ENCODE measurements around the gene METTL4. TPM values are rescaled to one million over a fixed set of nuclear protein-coding genes. Genes with fewer than 3 reads are reported as not detected.
A peak's percentile ranks its signal among the peaks of the same experiment; 100 is the strongest.

The METTL4 gene
- total RNA-seq, 2 experiments from 2014 or later, result 20.3 to 25.5 TPM

DNA sequence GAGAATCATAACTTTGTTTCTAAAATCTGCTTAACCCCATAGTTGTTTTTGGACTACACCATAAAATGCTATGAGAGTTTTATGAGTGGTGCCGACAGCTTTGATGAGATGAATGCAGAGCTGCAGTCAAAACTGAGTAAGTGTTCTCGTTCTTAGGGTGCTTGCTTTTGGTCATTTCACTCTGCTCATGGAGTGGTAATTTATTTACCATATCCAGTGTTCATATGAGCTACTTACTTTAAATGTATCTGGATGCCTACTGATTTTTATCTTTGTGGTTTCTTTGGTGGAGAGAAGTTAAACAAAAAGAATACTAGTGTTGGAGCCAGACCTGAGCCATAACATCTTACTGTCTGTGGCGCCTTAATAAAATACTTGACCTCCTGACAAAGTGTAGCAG is 16.5 kb upstream of the METTL4 start:
- Mint-ChIP-seq H3K27ac (peak overlapping the region; percentile 55), H3K27me3 (no peaks in the 10 kb centered on the region), H3K36me3 (ENCODE audit: low read depth) (peaks cover 72% of the 10 kb centered on the region), H3K4me3 (no peak overlapping the region), H3K4me1 (peaks cover 52% of the 10 kb centered on the region), H3K9me3 (no peaks in the 10 kb centered on the region)
- POLR2A ChIA-PET, result no interaction called here
- CTCF ChIA-PET, result interaction anchor here (1.1 to 4.3 kb wide), 4 partner anchors 13 to 68 kb away, joined by 3 to 19 read pairs (median 5); partner anchors contain the start of gene SMCHD1
- no peak for DNase-seq

DNA sequence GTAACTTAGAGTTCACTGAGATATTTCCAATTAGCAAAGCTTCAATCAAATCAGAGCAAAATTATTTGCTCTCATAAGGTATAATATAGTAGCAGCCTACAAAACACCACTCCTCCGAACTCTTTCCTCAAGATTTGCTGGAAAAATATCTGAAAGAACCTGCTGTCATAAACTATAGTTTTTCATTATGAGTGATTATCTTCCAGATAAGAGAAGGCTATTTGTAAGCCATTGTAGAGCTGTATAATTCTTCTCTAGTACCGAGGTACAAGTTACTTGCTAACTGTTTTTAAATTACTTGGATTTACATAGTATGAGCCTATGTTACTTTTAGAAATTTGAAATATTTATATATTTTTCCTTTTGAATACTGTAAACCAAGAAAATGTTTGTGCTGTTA is 2.1 kb upstream of the METTL4 start:
- Mint-ChIP-seq H3K27me3 (no peaks in the 10 kb centered on the region), H3K9me3 (no peaks in the 10 kb centered on the region), H3K4me3 (peak overlapping the region; percentile 96), H3K27ac (peak overlapping the region; percentile 99), H3K4me1 (peaks cover 67% of the 10 kb centered on the region), H3K36me3 (ENCODE audit: low read depth) (peaks cover 61% of the 10 kb centered on the region)
- DNase-seq, result no peak
- ChIA-PET CTCF (interaction anchor here (0.8 to 3.1 kb wide), 6 partner anchors 10 to 1762 kb away, joined by 3 to 19 read pairs (median 3); partner anchors contain the start of gene YES1), POLR2A (no interaction called here)

DNA sequence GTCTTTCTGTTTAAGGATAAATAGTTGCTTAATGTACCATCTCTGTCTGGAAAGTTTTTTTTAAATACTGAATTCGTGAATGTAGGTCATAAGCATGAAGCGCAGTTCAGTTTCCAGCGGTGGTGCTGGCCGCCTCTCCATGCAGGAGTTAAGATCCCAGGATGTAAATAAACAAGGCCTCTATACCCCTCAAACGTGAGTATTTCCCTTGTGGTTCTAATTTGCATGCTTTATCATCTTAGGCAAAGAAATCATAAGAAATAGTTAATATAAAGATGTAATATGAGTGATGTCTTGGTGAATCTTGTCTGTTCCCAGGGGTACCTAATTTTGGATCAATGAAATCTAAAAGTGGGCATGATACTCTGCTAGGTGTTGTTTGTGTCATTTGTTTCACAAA is 1.6 kb upstream of the METTL4 start:
- peaks cover 67% of the 10 kb centered on the region for H3K4me1 Mint-ChIP-seq
- ChIA-PET CTCF (interaction anchor here (0.8 to 1.8 kb wide), 4 partner anchors 9 to 1761 kb away, joined by 3 to 4 read pairs (median 3); partner anchors contain the start of gene YES1), POLR2A (no interaction called here)
- H3K36me3 Mint-ChIP-seq (ENCODE audit: low read depth), result peaks cover 58% of the 10 kb centered on the region
- H3K27ac Mint-ChIP-seq, result peak overlapping the region; percentile 99
- no peaks in the 10 kb centered on the region for H3K9me3 Mint-ChIP-seq
- H3K4me3 Mint-ChIP-seq, result peak overlapping the region; percentile 96
- no peaks in the 10 kb centered on the region for H3K27me3 Mint-ChIP-seq
- DNase-seq, result no peak

DNA sequence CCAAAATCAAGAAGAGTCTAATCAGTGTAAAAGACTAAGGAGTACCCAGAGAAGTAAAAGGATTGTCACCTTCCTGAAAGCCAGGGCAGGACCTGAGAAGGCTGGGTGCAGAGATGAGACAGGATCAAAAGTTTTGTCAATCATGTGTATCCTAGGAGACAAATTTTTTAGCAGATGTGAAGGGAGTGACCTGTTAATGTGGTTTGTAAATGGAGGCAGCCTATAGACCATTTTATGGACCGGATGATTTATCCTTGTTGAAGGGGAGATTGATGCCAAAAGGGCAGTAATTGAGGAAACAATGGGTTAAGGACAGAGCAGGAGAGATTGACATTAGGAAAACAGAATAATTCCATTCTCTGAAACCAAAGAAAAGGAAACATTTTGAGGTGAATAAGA is 865 bp upstream of the METTL4 start:
- Mint-ChIP-seq H3K36me3 (ENCODE audit: low read depth) (peaks cover 58% of the 10 kb centered on the region), H3K27me3 (no peaks in the 10 kb centered on the region), H3K27ac (peak overlapping the region; percentile 99), H3K4me1 (peaks cover 66% of the 10 kb centered on the region), H3K4me3 (peak overlapping the region; percentile 96), H3K9me3 (no peaks in the 10 kb centered on the region)
- ChIA-PET POLR2A (interaction anchor here (0.6 to 1.0 kb wide), 2 partner anchors 69 to 84 kb away, joined by 3 to 4 read pairs; partner anchors contain the start of gene SMCHD1), CTCF (interaction anchor here (1.8 kb wide), 1 partner anchor 200 kb away, joined by 3 read pairs; no protein-coding TSS in a partner anchor)
- peak; percentile 36 for DNase-seq

DNA sequence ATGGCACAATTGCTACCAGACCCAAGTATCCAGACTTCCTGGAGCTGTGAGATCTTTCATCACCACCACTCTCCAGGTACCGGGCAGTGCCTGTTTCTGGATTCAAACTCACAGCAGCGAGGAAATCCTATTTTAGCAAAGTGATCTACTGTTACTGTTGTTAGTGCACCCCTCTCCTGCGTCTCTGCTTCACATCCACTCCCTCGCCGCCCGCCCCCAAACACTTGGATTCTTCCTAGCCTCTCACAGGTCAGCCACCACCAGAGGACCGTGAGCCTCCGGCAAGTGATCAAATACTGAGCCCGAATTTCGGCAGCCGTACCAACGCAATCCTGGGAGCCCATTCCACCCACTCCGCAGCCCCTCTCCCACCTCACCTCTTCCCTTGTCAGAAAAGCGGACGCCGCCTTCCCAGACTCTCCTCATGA is 519 bp downstream of the METTL4 start:
- Mint-ChIP-seq H3K36me3 (ENCODE audit: low read depth) (peaks cover 51% of the 10 kb centered on the region), H3K9me3 (no peaks in the 10 kb centered on the region), H3K4me1 (peaks cover 62% of the 10 kb centered on the region)

DNA sequence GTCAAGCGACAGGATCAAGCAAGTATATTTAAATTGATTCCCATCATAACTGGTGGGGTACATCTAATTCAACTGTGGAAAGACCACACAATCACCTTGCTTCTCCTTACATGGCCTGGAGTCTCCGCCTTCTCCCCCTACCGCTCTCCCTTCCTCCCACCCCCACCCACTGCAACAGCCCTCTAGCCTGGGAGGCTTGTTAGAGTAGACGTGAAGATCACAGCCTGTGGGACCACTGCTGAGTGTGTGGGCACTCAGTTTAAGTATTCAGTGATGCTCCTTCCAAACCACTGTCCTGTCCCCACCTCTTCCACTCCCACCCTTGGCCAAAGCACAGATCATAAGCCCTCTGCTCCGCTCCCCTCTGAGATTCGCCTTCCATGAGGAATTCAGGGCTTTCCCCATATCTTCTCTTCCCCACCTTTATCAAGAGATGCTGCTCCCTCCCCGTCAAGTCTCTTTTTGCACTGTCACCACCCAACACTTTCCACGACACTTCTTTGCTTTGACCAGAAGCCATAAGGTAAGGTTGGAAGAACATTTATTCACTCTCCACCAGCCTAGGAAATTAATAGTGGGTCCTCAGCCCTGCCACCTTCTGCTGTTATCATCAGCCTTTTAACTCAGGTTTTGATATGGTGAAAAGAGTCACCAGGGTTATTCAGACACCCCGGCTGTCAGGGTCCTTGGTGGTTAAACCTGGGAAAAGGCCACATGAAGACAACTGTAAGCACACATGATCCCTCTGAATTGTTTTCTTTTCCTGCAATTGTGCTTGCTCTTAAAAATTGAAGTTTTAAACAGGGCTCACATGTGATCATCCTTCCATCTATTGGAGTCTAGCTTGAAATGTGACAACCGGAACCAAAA is 1.7 kb downstream of the METTL4 start:
- ChIA-PET CTCF (no interaction called here), POLR2A (no interaction called here)
- peak overlapping the region; percentile 96 for H3K4me3 Mint-ChIP-seq
- H3K27ac Mint-ChIP-seq, result no peak overlapping the region
- DNase-seq, result no peak
- H3K36me3 Mint-ChIP-seq (ENCODE audit: low read depth), result peaks cover 51% of the 10 kb centered on the region
- peaks cover 55% of the 10 kb centered on the region for H3K4me1 Mint-ChIP-seq
- H3K27me3 Mint-ChIP-seq, result no peaks in the 10 kb centered on the region
- no peaks in the 10 kb centered on the region for H3K9me3 Mint-ChIP-seq

More for the DNA sequence above, 519 bp downstream of the METTL4 start:
- H3K27ac Mint-ChIP-seq, result peak overlapping the region; percentile 99
- DNase-seq, result peak; percentile 66
- POLR2A ChIA-PET, result no interaction called here
- H3K27me3 Mint-ChIP-seq, result no peaks in the 10 kb centered on the region
- CTCF ChIA-PET, result no interaction called here
- H3K4me3 Mint-ChIP-seq, result peak overlapping the region; percentile 96

DNA sequence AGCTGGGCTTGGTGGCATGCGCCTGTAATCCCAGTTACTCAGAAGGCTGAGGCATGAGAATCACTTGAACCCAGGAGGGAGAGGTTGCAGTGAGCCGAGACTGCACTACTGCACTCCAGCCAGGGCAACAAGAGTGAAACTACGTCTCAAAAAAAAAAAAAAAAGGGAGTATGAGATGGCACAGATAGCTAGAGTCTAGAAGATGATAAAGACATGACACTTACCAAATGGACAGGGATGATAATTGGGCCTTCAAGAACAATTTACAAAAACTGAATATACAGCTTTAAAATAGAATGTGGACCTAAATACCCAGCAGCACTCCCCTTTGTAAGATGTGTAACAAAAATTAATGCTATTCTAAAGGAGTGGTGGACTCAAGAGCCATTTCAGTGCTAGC is 2.7 kb downstream of the METTL4 start:
- DNase-seq, result no peak
- Mint-ChIP-seq H3K4me1 (peaks cover 49% of the 10 kb centered on the region), H3K36me3 (ENCODE audit: low read depth) (peaks cover 49% of the 10 kb centered on the region), H3K9me3 (no peaks in the 10 kb centered on the region), H3K4me3 (no peak overlapping the region), H3K27ac (no peak overlapping the region), H3K27me3 (no peaks in the 10 kb centered on the region)
- ChIA-PET CTCF (no interaction called here), POLR2A (no interaction called here)

DNA sequence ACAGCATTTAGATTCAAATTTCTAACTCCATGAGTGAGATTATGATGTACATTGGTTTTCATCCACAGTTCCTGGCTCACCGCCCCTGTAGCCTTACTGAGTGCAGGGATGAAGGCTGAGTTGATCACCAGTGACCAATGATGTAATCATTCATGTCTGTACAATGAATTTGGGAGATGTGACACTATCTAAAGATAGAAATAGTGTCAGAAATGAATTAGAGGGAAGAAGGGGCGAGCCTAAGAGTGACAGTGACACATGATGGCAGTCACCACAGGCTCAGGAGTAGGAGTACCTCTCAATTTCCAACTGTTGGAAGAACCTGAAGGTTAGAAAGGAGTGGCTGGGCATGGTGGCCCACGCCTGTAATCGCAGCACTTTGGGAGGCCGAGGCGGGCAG is 3.2 kb downstream of the METTL4 start:
- no peak overlapping the region for H3K4me3 Mint-ChIP-seq
- POLR2A ChIA-PET, result no interaction called here
- CTCF ChIA-PET, result no interaction called here
- no peaks in the 10 kb centered on the region for H3K27me3 Mint-ChIP-seq
- no peaks in the 10 kb centered on the region for H3K9me3 Mint-ChIP-seq
- peaks cover 46% of the 10 kb centered on the region for H3K36me3 Mint-ChIP-seq (ENCODE audit: low read depth)
- DNase-seq, result no peak
- H3K27ac Mint-ChIP-seq, result no peak overlapping the region
- peaks cover 46% of the 10 kb centered on the region for H3K4me1 Mint-ChIP-seq

DNA sequence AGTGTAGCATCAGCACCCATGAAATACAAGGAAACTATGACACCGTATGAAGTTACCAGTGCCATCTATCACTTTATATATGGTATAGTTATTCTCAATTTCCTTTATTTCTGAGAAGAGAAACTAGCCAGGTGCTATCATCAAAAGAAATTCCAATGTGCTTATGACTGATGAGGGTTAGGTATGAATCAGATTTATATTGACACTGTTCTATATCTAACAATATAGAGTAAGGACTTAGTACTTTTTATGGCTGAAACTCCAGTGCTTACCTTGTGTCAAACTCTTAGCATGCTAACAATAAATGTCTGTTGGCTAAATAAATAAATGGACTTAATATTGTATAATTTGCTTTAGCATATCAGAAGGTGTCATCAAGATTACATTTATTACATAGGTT is 6.9 kb downstream of the METTL4 start:
- Mint-ChIP-seq H3K27ac (no peak overlapping the region), H3K4me3 (no peak overlapping the region), H3K36me3 (ENCODE audit: low read depth) (peaks cover 40% of the 10 kb centered on the region), H3K9me3 (no peaks in the 10 kb centered on the region), H3K4me1 (peaks cover 25% of the 10 kb centered on the region), H3K27me3 (no peaks in the 10 kb centered on the region)
- DNase-seq, result no peak
- POLR2A ChIA-PET, result no interaction called here
- CTCF ChIA-PET, result interaction anchor here (0.7 kb wide), 1 partner anchor 9 kb away, joined by 4 read pairs; no protein-coding TSS in a partner anchor

DNA sequence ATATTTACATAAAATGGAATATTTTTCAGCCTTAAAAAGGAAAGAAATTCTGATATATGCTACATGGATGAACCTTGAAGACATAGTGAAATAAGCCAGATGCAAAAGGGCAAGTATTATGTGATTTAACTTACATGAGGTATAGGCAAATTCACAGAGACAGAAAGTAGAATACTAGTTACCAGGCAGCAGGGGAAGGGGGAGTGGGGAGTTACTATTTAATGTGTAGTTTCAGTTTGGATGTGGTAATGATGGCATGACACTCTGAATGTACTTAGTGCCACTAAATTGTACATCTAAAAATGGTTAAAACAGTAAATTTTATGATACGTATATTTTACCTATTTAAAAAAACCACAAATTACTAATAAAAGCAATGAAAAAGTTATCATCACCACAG is 12.1 kb downstream of the METTL4 start:
- H3K9me3 Mint-ChIP-seq, result no peaks in the 10 kb centered on the region
- no peaks in the 10 kb centered on the region for H3K27me3 Mint-ChIP-seq
- H3K27ac Mint-ChIP-seq, result no peak overlapping the region
- no peaks in the 10 kb centered on the region for H3K4me1 Mint-ChIP-seq
- peaks cover 25% of the 10 kb centered on the region for H3K36me3 Mint-ChIP-seq (ENCODE audit: low read depth)
- ChIA-PET CTCF (no interaction called here), POLR2A (no interaction called here)
- no peak overlapping the region for H3K4me3 Mint-ChIP-seq
- no peak for DNase-seq

DNA sequence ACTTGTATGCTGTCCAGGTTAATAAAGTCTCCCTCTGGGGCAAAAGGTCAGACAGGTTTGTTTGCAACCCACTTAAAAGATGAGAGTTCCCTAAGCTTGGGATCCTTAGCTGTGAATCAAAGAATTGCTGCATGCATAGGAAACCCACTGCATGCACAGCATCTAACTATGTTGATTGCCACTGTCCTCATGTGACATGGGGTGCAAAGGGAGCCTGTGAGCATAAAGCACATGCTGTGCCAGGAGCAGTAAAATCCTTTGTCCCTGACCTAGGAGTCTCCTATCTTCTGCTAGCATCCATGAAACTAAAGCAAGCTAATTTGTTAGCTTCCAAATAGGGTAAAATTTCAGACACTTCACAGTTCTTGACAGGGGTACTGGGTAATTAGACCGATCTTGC is 13.8 kb downstream of the METTL4 start:
- ChIA-PET POLR2A (interaction anchor here (0.5 kb wide), 1 partner anchor 48 kb away, joined by 3 read pairs; no protein-coding TSS in a partner anchor), CTCF (interaction anchor here (1.3 kb wide), 1 partner anchor 11 kb away, joined by 4 read pairs; no protein-coding TSS in a partner anchor)
- DNase-seq, result no peak
- Mint-ChIP-seq H3K4me3 (no peak overlapping the region), H3K27ac (no peak overlapping the region), H3K9me3 (no peaks in the 10 kb centered on the region), H3K27me3 (no peaks in the 10 kb centered on the region), H3K36me3 (ENCODE audit: low read depth) (peaks cover 19% of the 10 kb centered on the region), H3K4me1 (no peaks in the 10 kb centered on the region)

DNA sequence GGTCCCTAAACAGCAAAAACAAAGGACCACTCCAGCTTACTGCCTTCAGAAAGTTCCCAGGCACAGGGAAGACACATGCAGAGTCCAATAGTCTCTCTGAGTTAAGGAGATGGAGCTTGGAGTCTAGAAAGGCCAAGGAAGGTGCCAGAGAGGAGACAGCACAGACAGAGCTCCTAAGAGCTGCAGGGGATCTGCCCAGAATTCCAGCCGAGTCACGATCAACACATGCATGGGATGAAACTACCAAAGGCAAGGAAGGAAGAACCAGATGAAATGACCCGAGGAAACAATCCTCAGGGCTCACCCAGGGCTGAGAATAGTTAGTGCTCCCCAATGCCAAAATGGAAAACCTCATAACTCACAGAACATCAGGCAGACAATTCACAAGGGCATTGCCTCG is 15.4 kb downstream of the METTL4 start:
- Mint-ChIP-seq H3K27me3 (no peaks in the 10 kb centered on the region), H3K9me3 (no peaks in the 10 kb centered on the region), H3K27ac (no peak overlapping the region), H3K4me3 (no peak overlapping the region), H3K36me3 (ENCODE audit: low read depth) (peaks cover 20% of the 10 kb centered on the region), H3K4me1 (no peaks in the 10 kb centered on the region)
- CTCF ChIA-PET, result interaction anchor here (0.5 to 0.6 kb wide), 2 partner anchors 385 to 443 kb away, joined by 3 to 5 read pairs; no protein-coding TSS in a partner anchor
- DNase-seq, result no peak
- POLR2A ChIA-PET, result interaction anchor here (0.6 kb wide), 1 partner anchor 741 kb away, joined by 5 read pairs; no protein-coding TSS in a partner anchor

DNA sequence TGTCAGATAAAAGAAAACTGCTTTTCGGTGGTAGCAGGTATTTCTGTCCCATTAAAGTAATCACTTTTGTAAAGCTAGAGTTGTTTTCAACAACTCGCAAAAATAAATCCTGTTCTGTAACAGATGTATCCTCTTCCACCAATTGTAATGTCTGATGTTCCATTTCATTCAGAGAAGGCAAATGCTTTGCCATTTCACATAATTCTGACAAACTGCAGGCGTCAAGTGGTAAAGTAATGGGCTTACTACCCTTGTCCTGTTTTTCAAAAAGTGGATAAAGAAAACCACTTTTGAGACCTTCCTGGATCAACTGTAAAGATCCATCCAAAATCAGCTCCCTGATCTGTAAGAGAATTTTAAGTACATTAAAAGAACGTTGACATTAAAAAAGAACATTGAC is 16.6 kb downstream of the METTL4 start:
- Mint-ChIP-seq H3K9me3 (no peaks in the 10 kb centered on the region), H3K4me1 (no peaks in the 10 kb centered on the region), H3K27ac (no peak overlapping the region), H3K4me3 (no peak overlapping the region), H3K27me3 (no peaks in the 10 kb centered on the region), H3K36me3 (ENCODE audit: low read depth) (peaks cover 22% of the 10 kb centered on the region)
- ChIA-PET CTCF (no interaction called here), POLR2A (no interaction called here)
- DNase-seq, result no peak
